K562 (cell line): ENCODE results near the gene TAS2R1. TPM values are rescaled to one million over a fixed set of nuclear protein-coding genes. Genes with fewer than 3 reads are reported as not detected.

Source experiments
- CEBPB ChIP-seq: fragments of 450-650 bp; IDR thresholded peaks from 2 replicates; pipeline ENCODE4 v1.6.1; 2016; ENCODE audit warnings: missing genetic modification characterization, missing compliant biosample characterization
- GABPB1 ChIP-seq: sonication (generic); formaldehyde crosslinking; IDR thresholded peaks from 2 replicates; pipeline ENCODE4 v1.8.0; 2022; ENCODE audit warnings: mild to moderate bottlenecking, missing genetic modification reagents
- GATAD2B ChIP-seq: fragments of 450-650 bp; IDR thresholded peaks from 2 replicates; pipeline ENCODE4 v1.6.1; 2017; ENCODE audit warnings: mild to moderate bottlenecking, borderline replicate concordance
- KAT7 ChIP-seq: sonication (generic); formaldehyde crosslinking; IDR thresholded peaks from 2 replicates; pipeline ENCODE4 v1.8.0; 2022; ENCODE audit warnings: missing genetic modification reagents, mild to moderate bottlenecking, borderline replicate concordance
- MAZ ChIP-seq, 2 experiments: fragments of 450-650 bp in 1 of 2; sonication (generic) in 1 of 2; formaldehyde crosslinking; IDR thresholded peaks in 1 of 2; conservative IDR thresholded peaks in 1 of 2; 2 replicates each; pipeline versions ENCODE4 v1.4.0 to v1.5.0; 2020; ENCODE audit warnings: mild to moderate bottlenecking in 1 of 2, missing genetic modification reagents in 1 of 2
- NRF1 ChIP-seq, 2 experiments: fragments of 450-650 bp; IDR thresholded peaks in 1 of 2; conservative IDR thresholded peaks in 1 of 2; 2 replicates each; pipeline ENCODE4 v1.6.1; 2014; ENCODE audit warnings: mild to moderate bottlenecking in 2 of 2
- PPARD ChIP-seq: fragments of 250-450 bp; sonication (Bioruptor Pico); IDR thresholded peaks from 2 replicates; pipeline ENCODE4 v1.8.0; 2022; ENCODE audit warnings: inconsistent platforms, mild to moderate bottlenecking, moderate library complexity
- PYGO2 ChIP-seq: fragments of 450-650 bp; IDR thresholded peaks from 2 replicates; pipeline ENCODE4 v1.6.1; 2016; ENCODE audit warnings: mild to moderate bottlenecking, missing genetic modification characterization, moderate library complexity, missing compliant biosample characterization
- RBM14 ChIP-seq: fragments of 200-400 bp; formaldehyde crosslinking; IDR thresholded peaks from 2 replicates; pipeline ENCODE4 v1.6.1; 2018; ENCODE audit warnings: low read depth, mild to moderate bottlenecking, low read length, moderate library complexity, borderline replicate concordance; ENCODE audit not compliant: insufficient read depth
- TAF1 ChIP-seq: IDR thresholded peaks from 2 replicates; pipeline ENCODE4 v1.6.1; 2011; ENCODE audit warnings: mild to moderate bottlenecking, low read length, moderate library complexity; ENCODE audit not compliant: insufficient read depth, control insufficient read depth, severe bottlenecking; ENCODE audit errors: extremely low read depth
- polyA plus RNA-seq, 8 experiments: library from polyadenylated mRNA; depleted of rRNA in 4 of 8; stranded (reverse) in 5 of 8; unstranded in 3 of 8; fragments of >200 nt; fragmentation: Nextera tagmentation in 2 of 8; fragmentation: Illumina TruSeq in 1 of 8; extraction: Ambion mirVana in 2 of 8; extraction: Trizol in 1 of 8; gene quantifications; 2 replicates each; pipeline versions ENCODE4 v1.2.1 to v1.2.3, GENCODE V29; 2011 to 2014; ENCODE audit warnings: inconsistent platforms in 1 of 8, missing spikeins in 1 of 8
- total RNA-seq, 7 experiments: library from RNA; depleted of rRNA in 6 of 7; stranded (reverse); fragments of >200 nt in 6 of 7; fragmentation: Illumina TruSeq in 2 of 7; extraction: Trizol in 2 of 7; gene quantifications; 2 replicates each; pipeline versions ENCODE4 v1.2.1 to v1.2.3, GENCODE V29; 2011 to 2021; ENCODE audit warnings: low replicate concordance in 1 of 7
- TF ChIP-seq, protein P1 (sequence below): sonication (generic); formaldehyde crosslinking; IDR thresholded peaks from 2 replicates; pipeline ENCODE4 v1.8.0; 2023; ENCODE audit warnings: mild to moderate bottlenecking, missing genetic modification reagents
- TF ChIP-seq, protein P2 (sequence below): fragments of 250-450 bp; sonication (Bioruptor Pico); IDR thresholded peaks from 2 replicates; pipeline ENCODE4 v1.6.1; 2021; ENCODE audit warnings: mild to moderate bottlenecking

Gene TAS2R1
- total and polyA plus RNA-seq, 9 of the 15 experiments (the other 6 are each of a cell fraction or from before 2014, with no cell fraction given): not detected

DNA sequence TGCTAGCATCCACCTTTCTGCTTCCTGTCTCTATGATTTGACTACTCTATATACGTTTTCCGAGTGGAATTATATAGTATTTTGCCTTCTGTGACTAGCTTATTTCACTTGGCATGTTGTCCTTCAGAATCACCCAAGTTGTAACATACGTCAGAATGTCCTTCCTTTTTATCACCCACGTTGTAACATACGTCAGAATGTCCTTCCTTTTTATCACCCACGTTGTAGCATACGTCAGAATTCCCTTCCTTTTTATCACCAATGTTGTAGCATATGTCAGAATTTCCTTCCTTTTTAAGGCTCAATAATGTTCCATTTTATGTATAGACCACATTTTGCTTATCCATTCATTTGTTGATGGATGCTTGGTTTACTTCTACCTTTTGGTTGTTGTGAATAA is 22.9 kb upstream of the TAS2R1 start (continued):
- TF ChIP-seq PYGO2 (tag): no peak
- TF ChIP-seq MAZ (CRISPR knock-in tag; conservative IDR thresholded peaks at IDR 0.05 in 1 of 2, IDR thresholded peaks at IDR 0.05 in 1 of 2): no peak
- no peak for TF ChIP-seq GATAD2B
- TF ChIP-seq RBM14: no peak
- TF ChIP-seq, protein P1, sequence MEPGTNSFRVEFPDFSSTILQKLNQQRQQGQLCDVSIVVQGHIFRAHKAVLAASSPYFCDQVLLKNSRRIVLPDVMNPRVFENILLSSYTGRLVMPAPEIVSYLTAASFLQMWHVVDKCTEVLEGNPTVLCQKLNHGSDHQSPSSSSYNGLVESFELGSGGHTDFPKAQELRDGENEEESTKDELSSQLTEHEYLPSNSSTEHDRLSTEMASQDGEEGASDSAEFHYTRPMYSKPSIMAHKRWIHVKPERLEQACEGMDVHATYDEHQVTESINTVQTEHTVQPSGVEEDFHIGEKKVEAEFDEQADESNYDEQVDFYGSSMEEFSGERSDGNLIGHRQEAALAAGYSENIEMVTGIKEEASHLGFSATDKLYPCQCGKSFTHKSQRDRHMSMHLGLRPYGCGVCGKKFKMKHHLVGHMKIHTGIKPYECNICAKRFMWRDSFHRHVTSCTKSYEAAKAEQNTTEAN (CRISPR knock-in tag): no peak
- no peak for TF ChIP-seq KAT7
- TF ChIP-seq CEBPB (tag): no peak
- TF ChIP-seq TAF1: no peak
- no peak for TF ChIP-seq GABPB1
- no peak for TF ChIP-seq PPARD (CRISPR knock-in tag)
- TF ChIP-seq, protein P2, sequence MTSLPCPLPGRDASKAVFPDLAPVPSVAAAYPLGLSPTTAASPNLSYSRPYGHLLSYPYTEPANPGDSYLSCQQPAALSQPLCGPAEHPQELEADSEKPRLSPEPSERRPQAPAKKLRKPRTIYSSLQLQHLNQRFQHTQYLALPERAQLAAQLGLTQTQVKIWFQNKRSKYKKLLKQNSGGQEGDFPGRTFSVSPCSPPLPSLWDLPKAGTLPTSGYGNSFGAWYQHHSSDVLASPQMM: no peak
- TF ChIP-seq NRF1 (conservative IDR thresholded peaks at IDR 0.05 in 1 of 2, IDR thresholded peaks at IDR 0.05 in 1 of 2): no peak
